ENCODE data around the gene ERBIN.
"Not testable (repeated sequence)": the region's sequence is repeated elsewhere in the genome, so short reads cannot be mapped to it uniquely, and the experiment has no call there.

ERBIN gene

GRCh38 chr5:65916066-65916465 is 10.3 kb upstream of the ERBIN start:
- no peak for DNase-seq (ENCODE audit: low spot score)

- no peak for DNase-seq (ENCODE audit: low spot score)
Measured at GRCh38 chr5:65916636-65917035, 9.7 kb upstream of the ERBIN start.

GRCh38 chr5:65919773-65920172 is 6.6 kb upstream of the ERBIN start:
- DNase-seq (ENCODE audit: low spot score): no peak

GRCh38 chr5:65923339-65923738 is 3.0 kb upstream of the ERBIN start:
- DNase-seq (ENCODE audit: low spot score): no peak

- DNase-seq (ENCODE audit: low spot score): peak; percentile 62
Measured at GRCh38 chr5:65924366-65925043, 1.9 kb upstream of the ERBIN start.

GRCh38 chr5:65925044-65925600 is 1.3 kb upstream of the ERBIN start:
- peak; percentile 85 for DNase-seq (ENCODE audit: low spot score)

GRCh38 chr5:65925601-65926275 is 637 bp upstream of the ERBIN start:
- peak; percentile 96 for DNase-seq (ENCODE audit: low spot score)

GRCh38 chr5:65926893-65927292 is 518 bp downstream of the ERBIN start:
- peak; percentile 24 for DNase-seq (ENCODE audit: low spot score)

GRCh38 chr5:65927503-65928321 is 1.3 kb downstream of the ERBIN start:
- peak; percentile 57 for DNase-seq (ENCODE audit: low spot score)

- DNase-seq (ENCODE audit: low spot score): no peak
Measured at GRCh38 chr5:65928322-65928752, 2.0 kb downstream of the ERBIN start.

GRCh38 chr5:65928860-65929259 is 2.5 kb downstream of the ERBIN start:
- no peak for DNase-seq (ENCODE audit: low spot score)

- DNase-seq (ENCODE audit: low spot score): no peak
Measured at GRCh38 chr5:65932676-65933075, 6.3 kb downstream of the ERBIN start.

GRCh38 chr5:65933295-65933694 is 6.9 kb downstream of the ERBIN start:
- no peak for DNase-seq (ENCODE audit: low spot score)

- no peak for DNase-seq (ENCODE audit: low spot score)
Measured at GRCh38 chr5:65938256-65938655, 11.9 kb downstream of the ERBIN start.

GRCh38 chr5:65943771-65944170 is 17.4 kb downstream of the ERBIN start:
- DNase-seq (ENCODE audit: low spot score): no peak

- DNase-seq (ENCODE audit: low spot score): no peak
Measured at GRCh38 chr5:65946198-65946745, 19.9 kb downstream of the ERBIN start.

- DNase-seq (ENCODE audit: low spot score): no peak
Measured at GRCh38 chr5:65948115-65948747, 21.9 kb downstream of the ERBIN start.

- DNase-seq (ENCODE audit: low spot score): no peak
Measured at GRCh38 chr5:65951330-65951729, 25.0 kb downstream of the ERBIN start.

- DNase-seq (ENCODE audit: low spot score): peak; percentile 33
Measured at GRCh38 chr5:65952259-65952658, 25.9 kb downstream of the ERBIN start.

GRCh38 chr5:65954200-65954599 is 27.8 kb downstream of the ERBIN start:
- DNase-seq (ENCODE audit: low spot score): no peak

GRCh38 chr5:65955746-65956145 is 29.4 kb downstream of the ERBIN start:
- no peak for DNase-seq (ENCODE audit: low spot score)

- DNase-seq (ENCODE audit: low spot score): not testable (repeated sequence)
Measured at GRCh38 chr5:65957703-65958102, 31.3 kb downstream of the ERBIN start.
